ENCODE results near the gene PEX1.
A peak's percentile ranks its signal among the peaks of the same experiment; 100 is the strongest.

The PEX1 gene

DNA sequence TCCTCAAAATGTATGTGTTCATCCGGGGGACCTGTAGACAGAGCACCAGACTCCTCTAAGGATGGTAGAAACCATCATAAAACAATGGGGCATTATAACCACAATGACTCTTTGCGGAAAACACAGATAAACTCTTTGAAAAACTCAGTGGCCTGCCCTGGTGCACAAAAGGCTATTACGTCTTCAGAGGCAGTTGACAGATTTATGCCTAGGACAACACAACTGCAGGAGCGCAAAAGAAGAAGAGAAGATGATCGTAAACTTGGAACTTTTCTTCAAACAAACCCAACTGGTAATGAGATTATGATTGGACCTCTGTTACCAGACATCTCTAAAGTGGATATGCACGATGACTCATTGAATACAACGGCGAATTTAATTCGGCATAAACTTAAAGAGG is 6.3 kb upstream of the PEX1 start:
- Histone ChIP-seq H3K79me2 (ENCODE audit: insufficient read depth, low read length) (peaks cover 3% of the 10 kb centered on the region), H3K4me2 (ENCODE audit: low read depth, low read length, poor library complexity, severe bottlenecking) (no peak overlapping the region), H4K20me1 (ENCODE audit: low read depth, low read length) (no peaks in the 10 kb centered on the region; the same call in 1 of the 2 replicates), H3K9ac (ENCODE audit: low read length) (no peak overlapping the region), H3K27ac (ENCODE audit: low read depth, low read length) (no peak overlapping the region), H3K27me3 (ENCODE audit: low read length) (no peaks in the 10 kb centered on the region), H3K4me3 (ENCODE audit: insufficient read depth, low read length, poor library complexity, severe bottlenecking) (no peak overlapping the region), H2AFZ (ENCODE audit: low read depth, low read length, severe bottlenecking) (no peak overlapping the region), H3K36me3 (ENCODE audit: low read length) (peaks cover 59% of the 10 kb centered on the region; the same call in 1 of the 2 replicates), H3K9me3 (ENCODE audit: insufficient read depth, low read length) (no peaks in the 10 kb centered on the region), H3F3A (ENCODE audit: insufficient read depth) (peaks cover 12% of the 10 kb centered on the region; the same call in 1 of the 2 replicates), H3K9me2 (replicated peaks; ENCODE audit: insufficient read depth, low read length) (no peaks in the 10 kb centered on the region)
- TF ChIP-seq EZH2phosphoT487 (conservative IDR thresholded peaks at IDR 0.05; ENCODE audit: low read length), result no peak
- TF ChIP-seq, protein P1, sequence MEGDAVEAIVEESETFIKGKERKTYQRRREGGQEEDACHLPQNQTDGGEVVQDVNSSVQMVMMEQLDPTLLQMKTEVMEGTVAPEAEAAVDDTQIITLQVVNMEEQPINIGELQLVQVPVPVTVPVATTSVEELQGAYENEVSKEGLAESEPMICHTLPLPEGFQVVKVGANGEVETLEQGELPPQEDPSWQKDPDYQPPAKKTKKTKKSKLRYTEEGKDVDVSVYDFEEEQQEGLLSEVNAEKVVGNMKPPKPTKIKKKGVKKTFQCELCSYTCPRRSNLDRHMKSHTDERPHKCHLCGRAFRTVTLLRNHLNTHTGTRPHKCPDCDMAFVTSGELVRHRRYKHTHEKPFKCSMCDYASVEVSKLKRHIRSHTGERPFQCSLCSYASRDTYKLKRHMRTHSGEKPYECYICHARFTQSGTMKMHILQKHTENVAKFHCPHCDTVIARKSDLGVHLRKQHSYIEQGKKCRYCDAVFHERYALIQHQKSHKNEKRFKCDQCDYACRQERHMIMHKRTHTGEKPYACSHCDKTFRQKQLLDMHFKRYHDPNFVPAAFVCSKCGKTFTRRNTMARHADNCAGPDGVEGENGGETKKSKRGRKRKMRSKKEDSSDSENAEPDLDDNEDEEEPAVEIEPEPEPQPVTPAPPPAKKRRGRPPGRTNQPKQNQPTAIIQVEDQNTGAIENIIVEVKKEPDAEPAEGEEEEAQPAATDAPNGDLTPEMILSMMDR (IDR thresholded peaks at IDR 0.05; ENCODE audit: insufficient read depth, low read length, poor library complexity, severe bottlenecking), result no peak

GRCh38 chr7:92528958-92529264 is 591 bp upstream of the PEX1 start:
- Histone ChIP-seq H2AFZ (ENCODE audit: low read depth, low read length, severe bottlenecking) (peak overlapping the region; percentile 61), H4K20me1 (ENCODE audit: low read depth, low read length) (no peaks in the 10 kb centered on the region), H3K9me2 (replicated peaks; ENCODE audit: insufficient read depth, low read length) (no peaks in the 10 kb centered on the region), H3K9ac (ENCODE audit: low read length) (peak overlapping the region; percentile 57), H3K4me3 (ENCODE audit: insufficient read depth, low read length, poor library complexity, severe bottlenecking) (peak overlapping the region; percentile 83), H3K9me3 (ENCODE audit: insufficient read depth, low read length) (no peaks in the 10 kb centered on the region), H3K27ac (ENCODE audit: low read depth, low read length) (peak overlapping the region; percentile 47), H3K79me2 (ENCODE audit: insufficient read depth, low read length) (peaks cover 48% of the 10 kb centered on the region), H3K36me3 (ENCODE audit: low read length) (peaks cover 26% of the 10 kb centered on the region; the same call in 1 of the 2 replicates), H3K27me3 (ENCODE audit: low read length) (no peaks in the 10 kb centered on the region), H3K4me2 (ENCODE audit: low read depth, low read length, poor library complexity, severe bottlenecking) (peak overlapping the region; percentile 84), H3F3A (ENCODE audit: insufficient read depth) (peaks cover 24% of the 10 kb centered on the region)
- TF ChIP-seq EZH2phosphoT487 (conservative IDR thresholded peaks at IDR 0.05; ENCODE audit: low read length), result no peak
- TF ChIP-seq, protein P1 (IDR thresholded peaks at IDR 0.05; ENCODE audit: insufficient read depth, low read length, poor library complexity, severe bottlenecking), result no peak

DNA sequence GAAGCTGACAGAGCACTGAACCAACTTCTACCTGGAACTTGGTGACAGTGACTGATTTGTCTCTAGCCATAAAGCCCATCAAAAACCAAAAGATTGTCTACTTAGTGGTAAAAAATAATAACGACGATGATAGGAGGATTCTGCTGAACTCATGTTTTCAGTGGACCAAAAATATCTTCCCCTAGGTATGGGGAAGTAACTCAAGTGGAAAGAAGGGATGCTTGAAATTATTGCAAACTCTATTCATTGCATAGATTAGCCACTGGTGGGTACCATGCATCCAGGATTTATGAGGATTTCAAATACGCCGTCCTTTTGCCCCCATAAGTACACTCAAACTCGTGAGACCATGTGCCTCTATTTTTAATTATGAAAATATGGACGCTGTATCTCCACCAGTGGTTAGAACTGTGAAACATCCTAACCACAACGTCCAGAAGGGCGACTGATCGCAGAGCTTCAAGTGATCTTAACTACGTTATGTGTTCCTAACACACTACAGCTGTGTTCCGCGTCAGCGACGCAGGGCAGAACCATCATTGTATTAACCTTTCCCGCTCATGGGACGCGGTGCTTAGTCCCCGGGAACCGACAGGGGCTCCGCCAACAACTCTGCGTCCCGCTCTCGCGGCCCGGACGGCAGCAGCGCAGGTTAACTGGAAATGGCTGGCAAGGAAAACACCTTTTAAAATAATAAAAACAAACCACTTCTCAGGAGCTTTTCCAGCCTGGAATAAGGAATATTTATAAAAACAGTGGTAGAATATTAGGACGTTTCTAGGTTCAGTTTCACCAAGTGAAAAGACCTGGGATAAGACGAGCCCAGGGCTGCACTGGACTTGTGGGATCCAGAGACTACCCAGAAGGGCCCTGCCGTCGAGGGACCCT is 776 bp downstream of the PEX1 start:
- Histone ChIP-seq H2AFZ (ENCODE audit: low read depth, low read length, severe bottlenecking) (peak overlapping the region; percentile 61), H3K4me3 (ENCODE audit: insufficient read depth, low read length, poor library complexity, severe bottlenecking) (peak overlapping the region; percentile 81), H3K4me2 (ENCODE audit: low read depth, low read length, poor library complexity, severe bottlenecking) (peak overlapping the region; percentile 71), H4K20me1 (ENCODE audit: low read depth, low read length) (no peaks in the 10 kb centered on the region), H3K27ac (ENCODE audit: low read depth, low read length) (peak overlapping the region; percentile 76), H3K9ac (ENCODE audit: low read length) (peak overlapping the region; percentile 76), H3F3A (ENCODE audit: insufficient read depth) (peaks cover 24% of the 10 kb centered on the region), H3K79me2 (ENCODE audit: insufficient read depth, low read length) (peaks cover 56% of the 10 kb centered on the region), H3K9me2 (replicated peaks; ENCODE audit: insufficient read depth, low read length) (no peaks in the 10 kb centered on the region), H3K9me3 (ENCODE audit: insufficient read depth, low read length) (no peaks in the 10 kb centered on the region), H3K36me3 (ENCODE audit: low read length) (peaks cover 13% of the 10 kb centered on the region; the same call in 1 of the 2 replicates), H3K27me3 (ENCODE audit: low read length) (no peaks in the 10 kb centered on the region)
- TF ChIP-seq, protein P1 (IDR thresholded peaks at IDR 0.05; ENCODE audit: insufficient read depth, low read length, poor library complexity, severe bottlenecking), result no peak
- no peak for TF ChIP-seq EZH2phosphoT487 (conservative IDR thresholded peaks at IDR 0.05; ENCODE audit: low read length)
